WTC11 (cell line): ENCODE data around the gene LFNG. TPM values are rescaled to one million over a fixed set of nuclear protein-coding genes. Genes with fewer than 3 reads are reported as not detected.

ENCODE experiments used
- ATF2 ChIP-seq: sonication (generic); formaldehyde crosslinking; IDR thresholded peaks from 2 replicates; pipeline ENCODE4 v1.8.1; 2022; ENCODE audit warnings: low read depth, missing genetic modification reagents, borderline replicate concordance
- ATF3 ChIP-seq: sonication (generic); formaldehyde crosslinking; conservative IDR thresholded peaks from 2 replicates; pipeline ENCODE4 v1.8.1; 2022; ENCODE audit warnings: mild to moderate bottlenecking, missing genetic modification reagents
- ESRRA ChIP-seq: sonication (generic); formaldehyde crosslinking; IDR thresholded peaks from 2 replicates; pipeline ENCODE4 v1.8.1; 2022; ENCODE audit warnings: mild to moderate bottlenecking, missing genetic modification reagents, borderline replicate concordance
- HMGA2 ChIP-seq: fragments of 250-450 bp; sonication (Bioruptor Pico); IDR thresholded peaks from 2 replicates; pipeline ENCODE4 v1.4.0; 2021; ENCODE audit warnings: mild to moderate bottlenecking, moderate library complexity
- HMGXB4 ChIP-seq: sonication (generic); formaldehyde crosslinking; IDR thresholded peaks from 2 replicates; pipeline ENCODE4 v1.8.1; 2023; ENCODE audit warnings: mild to moderate bottlenecking, moderate library complexity, missing genetic modification reagents
- IRF2 ChIP-seq: sonication (generic); formaldehyde crosslinking; IDR thresholded peaks from 2 replicates; pipeline ENCODE4 v1.8.0; 2022; ENCODE audit warnings: low read depth, missing genetic modification reagents, borderline replicate concordance
- KAT7 ChIP-seq: sonication (generic); formaldehyde crosslinking; IDR thresholded peaks from 2 replicates; pipeline ENCODE4 v1.8.1; 2023; ENCODE audit warnings: missing genetic modification reagents, mild to moderate bottlenecking, borderline replicate concordance
- MXD4 ChIP-seq: fragments of 250-450 bp; sonication (Bioruptor Pico); IDR thresholded peaks from 2 replicates; pipeline ENCODE4 v1.8.0; 2021; ENCODE audit warnings: mild to moderate bottlenecking, moderate library complexity, borderline replicate concordance
- MYBL2 ChIP-seq: sonication (generic); formaldehyde crosslinking; IDR thresholded peaks from 2 replicates; pipeline ENCODE4 v1.8.1; 2023; ENCODE audit warnings: mild to moderate bottlenecking, moderate library complexity, missing genetic modification reagents
- NR1H2 ChIP-seq: sonication (generic); formaldehyde crosslinking; IDR thresholded peaks from 2 replicates; pipeline ENCODE4 v1.9.0; 2021; ENCODE audit warnings: mild to moderate bottlenecking, moderate library complexity, missing genetic modification reagents
- NR3C1 ChIP-seq: sonication (generic); formaldehyde crosslinking; conservative IDR thresholded peaks from 2 replicates; pipeline ENCODE4 v1.8.1; 2023; ENCODE audit warnings: low read depth, mild to moderate bottlenecking, missing genetic modification reagents
- SOX15 ChIP-seq: fragments of 250-450 bp; sonication (Bioruptor Pico); IDR thresholded peaks from 2 replicates; pipeline ENCODE4 v1.9.0; 2021; ENCODE audit warnings: mild to moderate bottlenecking
- SP1 ChIP-seq: sonication (generic); formaldehyde crosslinking; conservative IDR thresholded peaks from 2 replicates; pipeline ENCODE4 v1.8.1; 2022; ENCODE audit warnings: missing genetic modification reagents
- TEAD1 ChIP-seq: sonication (generic); formaldehyde crosslinking; IDR thresholded peaks from 2 replicates; pipeline ENCODE4 v1.8.0; 2022; ENCODE audit warnings: mild to moderate bottlenecking, missing genetic modification reagents
- ZBTB21 ChIP-seq: sonication (generic); formaldehyde crosslinking; IDR thresholded peaks from 2 replicates; pipeline ENCODE4 v1.8.1; 2023; ENCODE audit warnings: mild to moderate bottlenecking, missing genetic modification reagents, borderline replicate concordance
- ZNF121 ChIP-seq: sonication (generic); formaldehyde crosslinking; IDR thresholded peaks from 2 replicates; pipeline ENCODE4 v1.8.0; 2023; ENCODE audit warnings: missing genetic modification reagents
- ZNF232 ChIP-seq: sonication (generic); formaldehyde crosslinking; IDR thresholded peaks from 2 replicates; pipeline ENCODE4 v1.8.0; 2022; ENCODE audit warnings: mild to moderate bottlenecking, missing genetic modification reagents
- ZNF281 ChIP-seq: sonication (generic); formaldehyde crosslinking; IDR thresholded peaks from 2 replicates; pipeline ENCODE4 v1.8.0; 2023; ENCODE audit warnings: mild to moderate bottlenecking, missing genetic modification reagents
- ZNF317 ChIP-seq: sonication (generic); formaldehyde crosslinking; IDR thresholded peaks from 2 replicates; pipeline ENCODE4 v1.8.1; 2023; ENCODE audit warnings: low read depth, mild to moderate bottlenecking, moderate library complexity, missing genetic modification reagents, borderline replicate concordance
- ZNF416 ChIP-seq: fragments of 250-450 bp; sonication (Bioruptor Pico); IDR thresholded peaks from 2 replicates; pipeline ENCODE4 v1.9.0; 2021; ENCODE audit warnings: mild to moderate bottlenecking, inconsistent platforms
- total RNA-seq: library from RNA; stranded (reverse); gene quantifications from 3 replicates; pipeline ENCODE4 v1.2.3, GENCODE V29; 2021
- TF ChIP-seq, protein P1 (sequence below): sonication (generic); formaldehyde crosslinking; IDR thresholded peaks from 2 replicates; pipeline ENCODE4 v1.8.0; 2022; ENCODE audit warnings: mild to moderate bottlenecking, missing genetic modification reagents
- TF ChIP-seq, protein P2 (sequence below): sonication (generic); formaldehyde crosslinking; IDR thresholded peaks from 2 replicates; pipeline ENCODE4 v1.8.0; 2022; ENCODE audit warnings: mild to moderate bottlenecking, missing genetic modification reagents
- TF ChIP-seq, protein P3 (sequence below): fragments of 250-450 bp; sonication (Bioruptor Pico); IDR thresholded peaks from 2 replicates; pipeline ENCODE4 v1.8.0; 2021; ENCODE audit warnings: mild to moderate bottlenecking
- TF ChIP-seq, protein P4 (sequence below): sonication (generic); formaldehyde crosslinking; IDR thresholded peaks from 2 replicates; pipeline ENCODE4 v1.8.1; 2023; ENCODE audit warnings: mild to moderate bottlenecking, missing genetic modification reagents
- TF ChIP-seq, protein P5 (sequence below): fragments of 250-450 bp; sonication (Bioruptor Pico); conservative IDR thresholded peaks from 2 replicates; pipeline ENCODE4 v1.9.0; 2021; ENCODE audit warnings: mild to moderate bottlenecking
- TF ChIP-seq, protein P6 (sequence below): sonication (generic); formaldehyde crosslinking; IDR thresholded peaks from 2 replicates; pipeline ENCODE4 v1.8.1; 2023; ENCODE audit warnings: mild to moderate bottlenecking, missing genetic modification reagents, moderate library complexity

The LFNG gene
- total RNA-seq, 1 experiment from 2014 or later, result 29.4 TPM

DNA sequence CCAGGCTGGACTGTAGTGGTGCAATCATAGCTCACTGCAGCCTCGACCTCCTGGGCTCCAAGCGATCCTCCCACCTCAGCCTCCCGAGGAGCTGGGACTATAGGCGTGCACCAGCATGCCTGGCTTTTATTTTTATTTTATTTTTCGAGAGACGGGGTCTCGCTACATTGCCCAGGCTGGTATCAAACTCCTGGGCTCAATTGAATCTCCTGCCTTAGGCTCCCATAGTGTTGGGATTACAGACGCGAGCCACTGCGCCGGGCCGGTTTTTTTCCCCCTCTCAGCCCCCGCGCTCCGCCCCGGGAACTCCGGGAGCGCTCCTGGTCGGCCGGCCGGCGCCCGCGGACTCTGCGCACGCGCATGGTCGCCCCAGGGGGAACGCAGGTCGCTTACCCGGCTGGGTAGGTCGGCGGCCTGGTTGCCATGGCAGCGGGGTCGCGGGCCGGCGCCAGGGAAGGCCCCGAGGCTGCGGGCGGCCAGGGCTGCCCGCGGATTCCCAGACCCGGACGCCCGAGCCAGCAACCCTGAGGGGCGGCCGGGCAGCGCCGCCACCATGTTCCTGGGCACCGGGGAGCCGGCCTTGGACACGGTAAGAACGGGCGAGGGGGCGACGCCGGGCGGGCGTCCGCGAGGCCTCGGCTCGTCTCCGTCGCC lies 39.2 kb downstream of the LFNG start, which contains the start of gene IQCE (continued):
- TF ChIP-seq ATF2 (CRISPR knock-in tag) (no peak), NR3C1 (CRISPR knock-in tag) (no peak), HMGA2 (CRISPR knock-in tag) (no peak), ZBTB21 (CRISPR knock-in tag) (no peak), IRF2 (no peak), ZNF232 (CRISPR knock-in tag) (0 out of 2 replicates have a peak, but pooled peaks have one; percentile 37), MYBL2 (CRISPR knock-in tag) (no peak), MXD4 (CRISPR knock-in tag) (no peak), ESRRA (CRISPR knock-in tag) (no peak), NR1H2 (CRISPR knock-in tag) (no peak), ZNF416 (CRISPR knock-in tag) (no peak), ZNF121 (CRISPR knock-in tag) (peak; percentile 96), ZNF317 (CRISPR knock-in tag) (no peak), ZNF281 (CRISPR knock-in tag) (no peak), ATF3 (no peak), SP1 (CRISPR knock-in tag) (peak; percentile 87), HMGXB4 (CRISPR knock-in tag) (0 out of 2 replicates have a peak, but pooled peaks have one; percentile 60), KAT7 (CRISPR knock-in tag) (no peak), TEAD1 (CRISPR knock-in tag) (0 out of 2 replicates have a peak, but pooled peaks have one; percentile 28), SOX15 (CRISPR knock-in tag) (no peak)
- TF ChIP-seq, protein P1, sequence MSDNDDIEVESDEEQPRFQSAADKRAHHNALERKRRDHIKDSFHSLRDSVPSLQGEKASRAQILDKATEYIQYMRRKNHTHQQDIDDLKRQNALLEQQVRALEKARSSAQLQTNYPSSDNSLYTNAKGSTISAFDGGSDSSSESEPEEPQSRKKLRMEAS (CRISPR knock-in tag), result peak; percentile 22; the same call in 1 of the 2 replicates
- TF ChIP-seq, protein P2, sequence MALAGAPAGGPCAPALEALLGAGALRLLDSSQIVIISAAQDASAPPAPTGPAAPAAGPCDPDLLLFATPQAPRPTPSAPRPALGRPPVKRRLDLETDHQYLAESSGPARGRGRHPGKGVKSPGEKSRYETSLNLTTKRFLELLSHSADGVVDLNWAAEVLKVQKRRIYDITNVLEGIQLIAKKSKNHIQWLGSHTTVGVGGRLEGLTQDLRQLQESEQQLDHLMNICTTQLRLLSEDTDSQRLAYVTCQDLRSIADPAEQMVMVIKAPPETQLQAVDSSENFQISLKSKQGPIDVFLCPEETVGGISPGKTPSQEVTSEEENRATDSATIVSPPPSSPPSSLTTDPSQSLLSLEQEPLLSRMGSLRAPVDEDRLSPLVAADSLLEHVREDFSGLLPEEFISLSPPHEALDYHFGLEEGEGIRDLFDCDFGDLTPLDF (CRISPR knock-in tag), result no peak
- TF ChIP-seq, protein P3, sequence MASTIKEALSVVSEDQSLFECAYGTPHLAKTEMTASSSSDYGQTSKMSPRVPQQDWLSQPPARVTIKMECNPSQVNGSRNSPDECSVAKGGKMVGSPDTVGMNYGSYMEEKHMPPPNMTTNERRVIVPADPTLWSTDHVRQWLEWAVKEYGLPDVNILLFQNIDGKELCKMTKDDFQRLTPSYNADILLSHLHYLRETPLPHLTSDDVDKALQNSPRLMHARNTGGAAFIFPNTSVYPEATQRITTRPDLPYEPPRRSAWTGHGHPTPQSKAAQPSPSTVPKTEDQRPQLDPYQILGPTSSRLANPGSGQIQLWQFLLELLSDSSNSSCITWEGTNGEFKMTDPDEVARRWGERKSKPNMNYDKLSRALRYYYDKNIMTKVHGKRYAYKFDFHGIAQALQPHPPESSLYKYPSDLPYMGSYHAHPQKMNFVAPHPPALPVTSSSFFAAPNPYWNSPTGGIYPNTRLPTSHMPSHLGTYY (CRISPR knock-in tag), result no peak
- TF ChIP-seq, protein P4, sequence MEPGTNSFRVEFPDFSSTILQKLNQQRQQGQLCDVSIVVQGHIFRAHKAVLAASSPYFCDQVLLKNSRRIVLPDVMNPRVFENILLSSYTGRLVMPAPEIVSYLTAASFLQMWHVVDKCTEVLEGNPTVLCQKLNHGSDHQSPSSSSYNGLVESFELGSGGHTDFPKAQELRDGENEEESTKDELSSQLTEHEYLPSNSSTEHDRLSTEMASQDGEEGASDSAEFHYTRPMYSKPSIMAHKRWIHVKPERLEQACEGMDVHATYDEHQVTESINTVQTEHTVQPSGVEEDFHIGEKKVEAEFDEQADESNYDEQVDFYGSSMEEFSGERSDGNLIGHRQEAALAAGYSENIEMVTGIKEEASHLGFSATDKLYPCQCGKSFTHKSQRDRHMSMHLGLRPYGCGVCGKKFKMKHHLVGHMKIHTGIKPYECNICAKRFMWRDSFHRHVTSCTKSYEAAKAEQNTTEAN (CRISPR knock-in tag), result no peak
- TF ChIP-seq, protein P5, sequence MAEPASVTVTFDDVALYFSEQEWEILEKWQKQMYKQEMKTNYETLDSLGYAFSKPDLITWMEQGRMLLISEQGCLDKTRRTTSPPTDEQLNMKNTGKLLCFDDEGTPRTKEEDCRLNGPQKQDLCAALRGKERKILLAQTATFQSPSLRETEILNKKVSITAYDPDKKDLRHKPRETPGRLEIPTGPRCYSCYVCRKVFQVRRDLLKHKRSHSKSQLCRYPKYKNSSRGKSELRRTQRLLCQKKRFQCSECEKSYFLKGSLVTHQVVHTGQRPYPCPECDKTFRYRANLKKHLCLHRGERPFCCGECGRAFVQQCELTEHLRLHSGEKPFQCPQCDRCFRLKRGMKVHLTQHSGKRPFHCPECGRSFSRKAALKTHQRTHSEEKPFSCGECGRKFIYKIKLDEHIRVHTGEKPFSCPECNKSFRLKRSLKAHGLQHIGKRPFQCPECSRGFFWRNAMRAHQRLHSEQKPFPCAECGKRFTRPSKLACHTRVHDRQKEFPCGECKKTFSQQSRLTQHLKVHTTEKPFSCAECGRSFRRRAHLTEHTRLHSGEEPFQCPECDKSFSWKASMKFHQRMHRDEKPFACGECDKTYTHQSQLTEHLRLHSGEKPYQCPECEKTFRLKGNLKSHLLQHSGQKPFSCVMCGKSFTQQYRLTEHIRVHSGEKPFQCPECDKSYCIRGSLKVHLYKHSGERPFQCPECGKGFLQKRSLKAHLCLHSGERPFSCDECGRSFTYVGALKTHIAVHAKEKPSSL (CRISPR knock-in tag), result no peak
- TF ChIP-seq, protein P6, sequence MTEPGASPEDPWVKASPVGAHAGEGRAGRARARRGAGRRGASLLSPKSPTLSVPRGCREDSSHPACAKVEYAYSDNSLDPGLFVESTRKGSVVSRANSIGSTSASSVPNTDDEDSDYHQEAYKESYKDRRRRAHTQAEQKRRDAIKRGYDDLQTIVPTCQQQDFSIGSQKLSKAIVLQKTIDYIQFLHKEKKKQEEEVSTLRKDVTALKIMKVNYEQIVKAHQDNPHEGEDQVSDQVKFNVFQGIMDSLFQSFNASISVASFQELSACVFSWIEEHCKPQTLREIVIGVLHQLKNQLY (CRISPR knock-in tag), result no peak
